Colon (tissue), 2 donors: Measurements from ENCODE around the gene TGFB1.
"Not testable (repeated sequence)": the region's sequence is repeated elsewhere in the genome, so short reads cannot be mapped to it uniquely, and the experiment has no call there.

Experiments used
- FAIRE-seq: peaks from 2 replicates; lab custom pipeline; 2012; peaks lifted over from hg19 to GRCh38; lab: Jason Lieb, UNC
- donor health status: control.
- donor health status: control.

Gene TGFB1

DNA sequence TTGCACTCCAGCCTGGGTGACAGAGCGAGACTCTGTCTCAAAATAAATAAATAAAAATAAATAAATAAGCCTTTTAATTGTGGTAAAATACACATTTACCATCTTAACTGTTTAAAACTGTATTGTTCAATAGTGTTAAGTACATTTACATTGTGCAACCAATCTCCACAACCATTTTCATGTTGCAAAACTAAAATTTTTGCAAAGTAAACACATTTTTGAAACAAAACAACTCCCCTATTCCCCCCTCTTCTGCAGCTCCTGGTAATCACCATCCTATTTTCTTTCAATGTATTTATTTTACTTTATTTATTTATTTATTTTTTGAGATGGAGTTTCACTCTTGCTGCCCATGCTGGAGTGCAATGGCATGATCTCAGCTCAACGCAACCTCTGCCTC is 16.0 kb upstream of the TGFB1 start:
- no peak for FAIRE-seq

DNA sequence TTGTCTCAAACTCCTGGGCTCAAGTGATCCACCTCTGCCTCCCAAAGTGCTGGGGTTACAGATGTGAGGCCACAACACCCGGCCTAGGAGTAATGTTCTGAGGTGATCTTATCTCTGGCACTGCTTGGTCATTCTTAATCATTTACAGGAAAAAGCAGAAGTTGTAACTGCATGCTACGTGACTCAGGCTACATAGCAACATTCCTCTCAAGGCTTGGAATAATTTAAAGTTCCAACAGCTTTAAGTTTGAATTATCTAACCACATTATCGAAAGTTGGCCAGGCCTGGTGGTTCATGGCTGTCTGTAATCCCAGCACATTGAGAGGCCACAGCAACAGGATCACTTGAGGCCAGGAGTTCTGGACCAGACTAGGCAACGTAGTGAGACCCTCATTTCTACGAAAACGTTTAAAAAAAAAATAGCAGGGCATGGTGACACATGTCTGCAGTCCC is 14.2 kb upstream of the TGFB1 start:
- no peak for FAIRE-seq

DNA sequence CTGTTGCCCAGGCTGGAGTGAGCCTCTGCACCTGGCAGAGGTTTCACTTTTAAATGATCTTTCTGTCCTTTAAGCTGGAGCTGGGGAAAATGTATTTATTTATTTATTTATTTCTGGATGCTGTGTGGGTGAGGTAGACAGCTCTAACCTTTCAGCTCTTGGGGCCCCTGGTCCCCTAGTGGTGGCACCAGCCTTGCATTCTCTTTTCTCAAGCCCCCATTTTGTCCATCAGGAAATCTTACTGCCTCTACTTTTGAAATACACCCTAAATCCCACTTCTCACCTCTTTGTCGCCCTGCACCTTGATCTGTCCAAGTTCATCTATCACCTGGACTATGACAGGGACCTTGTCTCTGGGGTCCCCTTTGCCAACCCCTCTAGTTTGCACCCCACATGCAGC is 12.4 kb upstream of the TGFB1 start:
- no peak for FAIRE-seq

DNA sequence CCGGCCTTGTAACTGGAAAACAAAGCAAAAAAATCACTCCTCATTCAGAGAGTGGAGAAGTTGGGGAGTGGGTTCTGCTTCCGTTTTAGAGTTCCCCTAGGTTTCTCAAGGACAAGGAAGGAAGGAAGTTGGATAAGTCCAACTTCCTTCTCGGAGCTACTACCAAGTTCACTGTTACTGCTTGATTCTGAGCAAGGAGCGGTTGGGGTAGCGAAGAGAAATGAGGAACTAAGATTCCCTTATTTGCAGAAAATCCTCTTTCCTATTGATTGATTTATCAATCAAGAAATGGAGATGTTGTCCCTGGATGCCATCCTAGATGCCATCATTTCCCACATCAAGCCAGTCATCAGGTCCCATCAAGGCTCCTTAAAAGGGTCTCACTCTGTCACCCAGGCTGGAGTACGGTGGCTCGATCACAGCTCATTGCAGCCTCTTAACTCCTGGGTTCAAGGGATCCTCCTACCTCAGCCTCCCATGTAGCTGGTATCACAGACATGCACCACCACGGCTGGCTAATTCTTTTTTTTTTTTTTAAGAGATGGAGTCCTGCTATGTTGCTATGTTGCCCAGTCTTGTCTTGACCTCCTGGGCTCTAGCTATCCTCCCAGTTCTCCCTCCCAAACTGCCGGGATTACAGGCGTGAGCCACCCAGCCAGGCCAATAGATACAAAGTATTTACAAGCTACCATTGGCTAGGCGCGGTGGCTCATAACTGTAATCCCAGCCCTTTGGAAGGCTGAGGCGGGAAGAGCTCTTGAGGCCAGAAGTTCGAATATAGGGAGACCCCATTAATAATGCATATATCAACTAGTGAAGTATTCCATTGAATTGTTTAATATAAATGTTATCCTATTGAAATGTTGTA is 11.0 kb upstream of the TGFB1 start:
- no peak for FAIRE-seq

DNA sequence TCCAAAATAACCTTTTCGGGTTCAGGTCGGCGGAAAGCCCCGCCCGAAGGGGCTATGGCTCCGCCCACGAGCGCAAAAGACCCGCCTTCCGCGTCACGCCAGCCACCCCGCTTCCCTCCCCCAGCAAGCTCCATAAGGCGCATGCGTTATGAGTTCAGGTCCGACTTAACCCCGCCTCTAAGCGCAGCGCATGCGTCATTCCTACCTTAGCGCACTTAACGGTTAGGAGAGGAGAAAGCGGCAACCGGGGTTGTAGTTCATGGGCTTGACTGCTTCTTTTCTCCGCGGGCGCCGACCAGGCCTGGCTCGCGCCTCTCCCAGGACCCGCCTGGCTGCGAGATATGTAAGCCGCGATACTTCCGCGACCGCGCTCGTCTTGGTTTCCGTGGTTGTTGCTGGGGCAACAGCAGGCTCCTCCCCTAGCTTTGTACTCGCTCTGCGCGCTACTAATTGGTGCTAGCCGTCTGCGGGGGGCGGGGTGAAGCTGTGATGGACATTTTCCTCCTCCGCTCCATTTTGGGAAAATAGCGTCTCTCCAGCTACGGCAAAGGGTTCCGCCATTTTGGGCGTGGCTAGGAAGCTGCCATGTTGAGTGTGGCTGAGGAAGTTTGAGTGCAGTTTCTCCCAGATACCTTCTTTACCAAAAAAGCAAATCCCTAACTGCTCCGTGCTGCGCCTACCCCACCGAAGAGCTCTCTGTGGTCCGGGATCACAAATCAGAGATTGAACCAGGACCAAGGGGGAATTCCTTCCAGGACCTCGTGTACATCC is 10.2 kb upstream of the TGFB1 start, which contains the start of gene B9D2:
Gene B9D2 (minus strand): TSS at position 397 of the 771 bp plus-strand sequence. CDS start 630 bp downstream, outside the sequence.
- FAIRE-seq, result no peak

DNA sequence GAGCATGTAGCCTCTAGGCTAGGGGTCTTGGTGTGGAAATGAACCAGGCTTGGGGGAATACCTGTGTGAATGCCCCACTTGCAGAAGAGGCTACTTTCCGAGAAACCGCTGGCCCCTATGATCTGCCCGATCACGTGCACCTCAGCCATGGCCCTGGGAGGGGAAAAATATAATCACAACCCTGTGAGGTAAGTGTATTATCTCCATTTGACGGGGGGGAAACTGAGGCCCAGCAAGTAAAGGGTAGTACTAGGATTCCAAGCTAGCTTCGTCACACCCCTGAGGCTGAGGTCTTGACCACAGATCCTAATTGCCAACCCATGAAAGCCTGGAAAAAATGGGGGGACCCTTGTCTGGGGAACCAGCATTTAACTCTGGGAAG is 9.6 kb upstream of the TGFB1 start:
- no peak for FAIRE-seq

DNA sequence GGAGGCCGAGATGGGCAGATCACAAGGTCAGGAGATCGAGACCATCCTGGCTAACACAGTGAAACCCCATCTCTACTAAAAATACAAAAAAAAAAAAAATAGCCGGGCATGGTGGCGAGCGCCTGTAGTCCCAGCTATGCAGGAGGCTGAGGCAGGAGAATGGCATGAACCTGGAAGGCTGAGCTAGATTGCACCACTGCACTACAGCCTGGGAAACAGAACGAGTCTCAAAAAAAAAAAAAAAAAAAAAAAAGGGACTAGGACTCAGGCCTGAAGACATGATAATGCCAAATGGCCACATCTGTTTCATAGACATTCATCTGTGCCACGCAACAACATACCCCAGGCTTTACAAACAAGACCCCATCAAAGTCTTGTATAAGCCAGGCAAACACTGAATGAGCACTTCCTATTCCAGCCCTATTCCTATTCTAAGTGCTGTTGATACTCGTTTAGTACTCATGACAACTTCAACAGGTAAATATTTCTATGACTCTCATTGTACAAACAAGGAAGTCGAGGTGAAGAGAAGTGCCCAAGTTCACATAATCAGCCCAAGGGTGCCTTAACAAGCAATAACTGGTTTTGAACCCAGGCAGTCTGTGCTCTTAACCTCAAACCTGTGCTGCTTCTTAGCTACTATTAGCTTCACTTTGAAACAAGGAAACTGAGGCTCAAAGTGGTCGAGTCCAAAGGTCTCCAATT is 8.6 kb upstream of the TGFB1 start:
- FAIRE-seq, result no peak

DNA sequence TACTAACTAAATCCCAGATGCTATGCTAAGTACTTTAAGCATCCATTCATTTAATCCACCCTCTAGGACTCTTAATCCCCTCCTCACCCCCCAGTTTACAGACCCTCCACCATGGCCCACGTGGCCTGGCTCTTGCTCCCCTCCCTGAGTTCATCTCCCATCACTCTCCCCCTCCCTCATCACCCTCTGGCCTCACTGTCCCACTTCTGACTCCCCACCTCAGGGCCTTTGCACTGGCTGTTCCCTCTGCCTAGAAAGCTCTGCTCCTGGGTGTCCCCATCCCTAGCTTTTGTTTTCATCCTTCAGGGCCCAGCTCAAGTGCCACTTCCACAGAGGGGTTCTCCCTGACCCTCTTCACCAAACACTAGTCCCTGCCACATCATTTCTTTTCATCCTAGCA is 6.0 kb upstream of the TGFB1 start:
- no peak for FAIRE-seq

DNA sequence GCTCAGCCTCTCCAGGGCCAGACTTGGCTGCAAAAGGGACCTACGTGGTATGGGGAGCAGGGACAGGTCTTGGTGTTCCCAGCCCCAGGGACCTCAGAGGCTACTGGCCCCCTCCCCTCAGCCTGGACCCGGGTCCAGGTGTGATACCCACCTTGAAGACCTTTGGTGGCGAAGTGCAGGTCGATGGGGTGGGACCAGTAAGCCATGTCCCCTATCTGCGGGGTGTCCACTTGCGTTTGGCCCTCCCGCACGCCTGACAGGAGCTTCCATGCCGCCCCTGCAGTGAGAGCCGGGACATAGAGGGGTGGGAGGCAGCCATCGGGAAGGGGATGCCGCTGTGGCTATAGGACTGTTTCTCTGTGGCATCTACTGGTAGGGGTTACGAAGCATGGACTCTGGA is 4.0 kb upstream of the TGFB1 start:
- no peak for FAIRE-seq

DNA sequence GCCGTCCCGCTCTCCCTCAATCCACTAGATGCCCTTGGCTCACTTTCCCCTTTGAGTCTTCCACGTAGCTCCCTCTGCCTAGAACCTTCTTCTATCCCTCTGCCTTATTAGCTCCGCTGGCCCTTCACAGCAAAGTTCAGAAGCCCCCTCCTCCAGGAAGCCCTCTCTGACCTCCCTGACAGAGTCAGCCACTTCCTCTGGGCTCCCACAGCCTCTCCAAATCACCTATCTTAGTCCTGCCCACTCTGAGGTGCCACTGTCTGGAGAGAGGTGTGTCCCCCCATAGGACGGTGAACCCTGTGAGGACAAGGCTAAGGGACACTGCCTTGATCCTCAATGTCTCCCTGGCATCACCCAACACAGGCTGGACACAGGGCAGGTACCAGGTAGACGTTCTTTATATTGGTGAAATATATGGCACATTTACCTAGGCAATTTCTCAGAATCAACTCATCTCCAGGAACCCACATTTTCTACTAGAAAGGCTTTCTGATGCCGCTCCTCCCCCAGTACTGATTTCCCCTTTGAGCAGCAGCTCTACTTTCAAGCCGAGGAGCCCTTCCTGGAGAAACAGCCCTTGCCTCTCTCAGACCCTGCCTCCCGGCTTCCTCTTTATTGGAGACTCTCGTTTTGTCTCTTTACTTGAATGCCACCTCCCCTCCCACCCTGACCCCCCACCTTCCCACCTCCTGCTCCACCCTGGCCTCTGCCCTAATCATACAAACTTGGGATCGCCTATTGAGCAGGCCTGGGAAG is 3.4 kb upstream of the TGFB1 start:
- FAIRE-seq, result no peak

DNA sequence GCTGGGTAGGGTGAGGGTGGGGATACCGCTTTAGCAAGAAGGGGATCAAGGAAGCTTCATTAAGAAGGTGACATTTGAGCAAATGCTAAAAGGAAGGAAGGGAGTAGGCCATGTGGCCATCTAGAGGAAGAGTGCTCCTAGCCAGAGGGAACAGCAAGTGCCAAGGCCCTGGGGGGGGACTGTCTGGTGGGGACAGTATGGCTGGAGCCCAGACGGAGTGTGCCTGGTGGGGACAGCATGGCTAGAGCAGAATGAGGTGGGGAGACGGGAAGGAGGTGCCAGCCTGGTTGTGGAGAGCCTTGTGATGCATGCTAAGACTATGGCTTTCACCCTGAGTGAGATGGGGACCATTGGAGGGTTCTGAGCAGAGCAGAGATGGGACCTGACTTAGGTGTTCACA is 2.1 kb upstream of the TGFB1 start:
- FAIRE-seq, result no peak

DNA sequence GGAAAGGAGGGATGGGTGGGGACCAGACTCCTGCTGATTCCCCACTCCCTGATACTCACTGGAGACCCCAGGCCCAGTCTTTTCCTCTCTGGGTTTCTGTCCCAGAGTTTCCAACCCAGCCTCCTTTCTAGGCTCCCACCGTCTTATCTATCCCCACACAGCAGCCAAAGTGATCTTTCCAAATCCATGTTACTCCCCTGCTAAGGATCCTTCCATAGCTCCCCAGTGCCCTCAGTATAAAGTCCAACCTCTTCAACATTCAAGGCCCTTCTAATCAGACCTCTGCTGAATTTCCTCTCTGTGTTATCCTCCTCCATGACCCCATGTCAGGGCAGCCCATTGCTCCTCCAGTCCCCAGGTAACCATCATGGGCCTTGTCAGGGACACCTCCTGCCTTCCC is 1.3 kb upstream of the TGFB1 start:
- no peak for FAIRE-seq

DNA sequence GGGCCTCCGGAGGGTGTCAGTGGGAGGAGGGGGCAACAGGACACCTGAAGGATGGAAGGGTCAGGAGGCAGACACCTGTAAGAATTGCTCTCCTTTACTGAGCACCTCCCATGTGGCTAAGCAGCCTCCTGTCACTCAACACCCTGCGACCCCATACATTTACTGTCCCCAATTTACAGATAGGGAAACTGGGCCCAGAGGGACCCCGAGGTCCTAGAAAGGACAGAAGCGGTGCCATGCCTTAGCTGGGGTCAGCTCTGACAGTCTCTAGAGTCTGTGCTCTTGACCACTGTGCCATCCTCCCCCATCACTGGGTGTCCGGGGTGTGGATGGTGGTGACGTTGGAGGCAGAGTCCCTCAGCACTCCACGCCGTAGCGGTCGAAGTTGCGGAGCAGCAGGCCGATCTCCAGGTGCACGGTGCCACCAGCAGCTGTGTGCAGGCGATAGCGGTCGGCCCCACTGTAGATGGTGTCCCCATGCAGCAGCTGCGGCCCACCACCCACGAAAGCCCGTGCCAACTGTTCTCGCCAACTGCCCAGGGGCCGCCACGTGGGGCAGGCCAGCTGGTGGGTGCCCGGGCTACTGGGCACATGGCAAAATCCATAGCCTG is 726 bp upstream of the TGFB1 start:
- no peak for FAIRE-seq

DNA sequence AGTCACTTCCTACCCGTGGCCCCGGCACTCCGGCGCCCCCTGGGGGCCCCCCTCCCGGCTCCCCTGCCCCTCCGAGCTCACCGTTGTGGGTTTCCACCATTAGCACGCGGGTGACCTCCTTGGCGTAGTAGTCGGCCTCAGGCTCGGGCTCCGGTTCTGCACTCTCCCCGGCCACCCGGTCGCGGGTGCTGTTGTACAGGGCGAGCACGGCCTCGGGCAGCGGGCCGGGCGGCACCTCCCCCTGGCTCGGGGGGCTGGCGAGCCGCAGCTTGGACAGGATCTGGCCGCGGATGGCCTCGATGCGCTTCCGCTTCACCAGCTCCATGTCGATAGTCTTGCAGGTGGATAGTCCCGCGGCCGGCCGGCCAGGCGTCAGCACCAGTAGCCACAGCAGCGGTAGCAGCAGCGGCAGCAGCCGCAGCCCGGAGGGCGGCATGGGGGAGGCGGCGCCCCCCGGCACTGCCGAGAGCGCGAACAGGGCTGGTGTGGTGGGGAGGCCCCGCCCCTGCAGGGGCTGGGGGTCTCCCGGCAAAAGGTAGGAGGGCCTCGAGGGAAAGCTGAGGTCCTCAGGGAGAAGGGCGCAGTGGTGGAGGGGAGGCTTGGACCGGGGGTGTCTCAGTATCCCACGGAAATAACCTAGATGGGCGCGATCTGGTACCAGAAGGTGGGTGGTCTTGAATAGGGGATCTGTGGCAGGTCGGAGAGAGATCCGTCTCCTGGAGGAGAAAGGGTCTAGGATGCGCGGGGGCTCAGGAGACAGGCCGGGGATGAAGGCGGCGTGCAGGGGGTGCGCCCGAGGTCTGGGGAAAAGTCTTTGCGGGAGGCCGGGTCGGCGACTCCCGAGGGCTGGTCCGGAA is 885 bp downstream of the TGFB1 start:
- no peak for FAIRE-seq

DNA sequence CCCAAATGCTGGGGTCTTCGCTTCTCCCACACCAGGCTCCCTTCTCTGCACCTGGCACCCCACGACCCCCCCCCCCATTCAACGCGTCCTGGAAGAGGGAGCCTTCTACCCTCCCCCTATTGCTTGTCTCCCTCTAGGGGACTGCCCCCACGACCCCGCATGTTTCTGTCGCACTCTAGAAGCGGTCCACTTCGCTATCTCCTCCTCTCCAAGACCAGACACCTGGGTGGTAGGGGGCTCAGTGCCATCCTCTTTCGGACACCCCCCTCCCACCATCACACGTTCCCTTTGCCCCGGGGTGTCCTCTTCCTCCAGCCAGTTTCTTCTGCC is 1.5 kb downstream of the TGFB1 start:
- no peak for FAIRE-seq

DNA sequence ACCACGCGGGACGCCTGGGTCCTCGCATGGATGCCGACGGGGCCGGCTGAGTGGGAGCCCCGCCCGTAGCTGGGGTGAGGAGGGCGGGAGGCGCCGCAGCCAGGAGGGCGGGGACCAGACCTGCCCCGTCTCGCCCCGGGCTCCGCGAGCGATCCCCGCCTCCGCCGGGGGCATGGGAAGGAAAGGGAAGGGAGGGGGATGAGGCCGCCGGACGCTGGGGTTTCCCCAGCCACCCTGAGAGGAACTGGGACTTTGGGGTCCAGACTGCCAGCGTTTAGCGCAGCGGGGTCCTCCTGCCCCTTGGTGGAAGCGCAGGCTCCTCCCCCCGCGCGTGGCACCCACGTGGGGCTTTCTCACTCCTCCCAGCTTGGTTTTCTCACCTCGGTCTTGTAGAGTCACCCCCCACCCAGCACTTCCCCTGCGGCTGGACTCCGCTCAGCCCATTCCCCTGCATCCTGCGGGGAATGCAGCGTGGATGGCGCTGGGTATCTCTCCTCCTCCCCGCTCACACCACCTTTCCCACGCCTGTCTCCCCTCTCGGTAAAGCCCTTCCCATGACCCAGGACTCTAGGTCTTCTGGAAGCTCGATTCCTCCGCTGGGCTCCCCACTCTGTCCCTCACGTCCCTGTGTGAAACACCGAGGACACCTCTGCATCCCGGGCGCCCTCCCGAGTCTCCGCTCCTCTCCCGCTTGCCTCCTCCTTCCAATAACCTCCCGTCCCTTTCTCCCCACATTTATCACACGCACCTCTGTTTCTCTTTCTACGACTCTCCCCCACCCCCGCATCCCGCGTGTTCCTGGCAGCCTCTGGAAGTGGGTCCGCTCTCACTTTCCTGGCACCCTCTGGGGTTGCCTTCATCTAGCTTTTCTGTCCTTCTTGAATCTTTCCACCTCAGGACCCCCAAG is 2.1 kb downstream of the TGFB1 start:
- FAIRE-seq, result no peak

DNA sequence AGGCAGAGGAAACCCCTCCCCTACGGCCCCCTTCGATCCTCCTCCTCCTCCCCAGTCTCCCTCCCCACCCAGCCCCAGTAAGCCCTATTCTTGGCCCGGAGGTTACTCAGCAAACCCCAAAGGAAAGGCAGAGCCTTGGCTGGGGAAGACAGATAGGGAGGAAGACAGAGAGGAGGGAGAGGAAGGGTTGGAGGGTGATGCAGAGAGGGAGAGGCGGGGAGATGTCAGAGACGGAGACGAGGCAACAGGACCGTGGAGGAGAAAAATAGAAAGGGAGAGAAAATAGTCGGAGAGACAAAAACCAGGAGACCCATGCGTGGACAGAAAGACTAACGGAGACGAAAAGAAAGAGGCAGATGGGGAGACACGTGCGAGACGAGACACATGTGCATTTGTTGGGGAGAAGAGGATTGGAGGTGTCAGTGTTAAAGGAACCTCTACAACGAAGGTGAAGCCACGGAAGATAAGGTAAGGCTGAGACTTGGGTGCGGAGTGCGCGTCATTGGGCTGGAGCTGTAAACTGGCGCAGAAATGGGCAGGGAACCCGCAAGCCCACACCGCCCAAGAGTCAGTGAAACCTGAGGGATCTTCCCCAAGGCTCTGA is 2.9 kb downstream of the TGFB1 start:
- FAIRE-seq, result no peak

DNA sequence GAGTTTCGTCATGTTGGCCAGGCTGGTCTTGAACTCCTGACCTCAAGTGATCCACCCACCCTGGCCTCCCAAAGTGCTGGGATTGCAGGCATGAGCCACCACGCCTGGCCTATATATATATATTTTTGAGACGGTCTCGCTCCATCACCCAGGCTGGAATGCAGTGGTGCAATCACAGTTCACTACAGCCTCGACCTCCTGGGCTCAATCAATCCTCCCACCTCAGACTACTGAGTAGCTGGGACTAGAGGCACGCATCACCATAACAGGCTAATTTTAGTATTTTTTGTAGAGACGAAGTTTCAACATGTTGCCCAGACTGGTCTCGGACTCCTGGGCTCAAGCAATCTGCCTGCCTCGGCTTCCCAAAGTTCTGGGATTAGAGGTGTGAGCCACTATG is 6.8 kb downstream of the TGFB1 start:
- not testable (repeated sequence) for FAIRE-seq

DNA sequence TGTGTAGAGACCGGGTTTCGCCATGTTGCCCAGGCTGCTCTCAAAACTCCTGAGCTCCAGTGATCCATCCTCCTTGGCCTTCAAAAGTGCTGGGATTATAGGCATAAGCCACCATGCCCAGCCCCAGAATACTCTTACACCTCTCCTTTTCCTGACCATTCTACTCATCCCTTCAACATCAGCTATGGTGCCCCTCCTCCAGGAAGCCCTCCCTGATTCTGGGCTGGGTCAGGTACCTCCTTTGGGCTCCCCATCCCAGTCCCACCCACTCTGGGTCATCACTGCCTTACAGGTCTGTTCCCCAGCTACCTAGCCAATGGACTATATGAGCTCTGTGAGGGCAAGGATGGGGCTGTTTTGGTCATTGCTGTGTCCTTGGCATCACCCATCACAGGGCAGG is 9.6 kb downstream of the TGFB1 start:
- no peak for FAIRE-seq
